SK-N-SH (cell line): ENCODE results near the gene RRM2.

Experiments used
- CTCF ChIP-seq: fragments of 200-600 bp; sonication (generic); IDR thresholded peaks from 2 replicates; pipeline ENCODE4 v1.6.1; 2017; ENCODE audit warnings: antibody characterized with exemption, mild to moderate bottlenecking, moderate library complexity
- EZH2phosphoT487 ChIP-seq: fragments of 200-600 bp; sonication (generic); IDR thresholded peaks from 2 replicates; pipeline ENCODE4 v1.6.1; 2017; ENCODE audit warnings: low read depth, mixed run types, mild to moderate bottlenecking, antibody characterized with exemption, moderate library complexity, borderline replicate concordance
- FOXJ3 ChIP-seq: sonication (generic); formaldehyde crosslinking; IDR thresholded peaks from 2 replicates; pipeline ENCODE4 v1.5.1; 2020; ENCODE audit warnings: mild to moderate bottlenecking, missing genetic modification reagents
- MEF2A ChIP-seq: IDR thresholded peaks from 2 replicates; pipeline ENCODE4 v1.4.0; 2012; ENCODE audit warnings: low read depth, borderline replicate concordance
- NFIC ChIP-seq: IDR thresholded peaks from 2 replicates; pipeline ENCODE4 v1.4.0; 2012; ENCODE audit warnings: borderline replicate concordance
- POLR2AphosphoS5 ChIP-seq: IDR thresholded peaks from 2 replicates; pipeline ENCODE4 v1.6.1; 2012; ENCODE audit warnings: low read depth, low read length
- SIN3A ChIP-seq: IDR thresholded peaks from 2 replicates; pipeline ENCODE4 v1.6.1; 2012; ENCODE audit warnings: low read depth, mild to moderate bottlenecking, low read length, moderate library complexity, borderline replicate concordance

- TF ChIP-seq CTCF (no peak), FOXJ3 (CRISPR knock-in tag) (no peak), NFIC (no peak), MEF2A (no peak), SIN3A (no peak), EZH2phosphoT487 (no peak), POLR2AphosphoS5 (no peak)
Measured at GRCh38 chr2:10103179-10103578, 19.4 kb upstream of the RRM2 start.
